Esophagus muscularis mucosa (tissue), 4 donors: ENCODE results near the gene IGLL5.

ENCODE experiments used
- CTCF ChIP-seq, 3 experiments: fragments of 200-600 bp in 2 of 3; fragments of 450-650 bp in 1 of 3; sonication (generic) in 2 of 3; IDR thresholded peaks; one replicate each; pipeline ENCODE4 v1.5.1; 2017 to 2019; ENCODE audit warnings: antibody characterized with exemption in 3 of 3, mild to moderate bottlenecking in 2 of 3, moderate library complexity in 1 of 3
- EP300 ChIP-seq: sonication (generic); formaldehyde crosslinking; IDR thresholded peaks from one replicate; pipeline ENCODE4 v1.6.1; 2017; ENCODE audit warnings: antibody characterized with exemption
- POLR2A ChIP-seq: fragments of 450-650 bp; IDR thresholded peaks from one replicate; pipeline ENCODE4 v1.6.1; 2017; ENCODE audit warnings: antibody characterized with exemption, moderate library complexity, mild to moderate bottlenecking, low read depth
- POLR2AphosphoS5 ChIP-seq, 2 donors: sonication (generic); formaldehyde crosslinking; IDR thresholded peaks; one replicate each; pipeline ENCODE4 v1.6.1; 2017; ENCODE audit warnings: antibody characterized with exemption in 2 of 2

GRCh38 chr22:22886546-22886945, 1.1 kb upstream of the IGLL5 start:
- TF ChIP-seq EP300 (no peak), CTCF (IDR thresholded peaks at IDR 0.05) (no peak), POLR2AphosphoS5 (IDR thresholded peaks at IDR 0.05) (no peak), POLR2A (no peak)
